Stromal cell of bone marrow (primary cell): ENCODE data around the gene EXD2.
"Not testable (repeated sequence)": the region's sequence is repeated elsewhere in the genome, so short reads cannot be mapped to it uniquely, and the experiment has no call there.

Source experiments
- DNase-seq: peaks from one replicate; pipeline ENCODE4 v3.0.0-alpha.2; 2012; ENCODE audit warnings: low read depth

Gene EXD2

GRCh38 chr14:69193721-69194120, 2.4 kb downstream of the EXD2 start:
- DNase-seq, result no peak

GRCh38 chr14:69199786-69200185, 8.5 kb downstream of the EXD2 start:
- DNase-seq, result no peak

- peak; percentile 8 for DNase-seq
Measured at GRCh38 chr14:69204753-69205152, 13.5 kb downstream of the EXD2 start.

GRCh38 chr14:69207435-69208041, 16.2 kb downstream of the EXD2 start:
- no peak for DNase-seq

- no peak for DNase-seq
Measured at GRCh38 chr14:69208666-69209065, 17.4 kb downstream of the EXD2 start.

- DNase-seq, result no peak
Measured at GRCh38 chr14:69214393-69214792, 23.1 kb downstream of the EXD2 start.

GRCh38 chr14:69217663-69218062, 26.4 kb downstream of the EXD2 start:
- DNase-seq, result not testable (repeated sequence)

- no peak for DNase-seq
Measured at GRCh38 chr14:69224946-69225345, 33.6 kb downstream of the EXD2 start.

GRCh38 chr14:69226178-69226577, 34.9 kb downstream of the EXD2 start:
- no peak for DNase-seq

- DNase-seq, result no peak
Measured at GRCh38 chr14:69226736-69227135, 35.4 kb downstream of the EXD2 start.

GRCh38 chr14:69231486-69231885, 40.2 kb downstream of the EXD2 start:
- no peak for DNase-seq

GRCh38 chr14:69232388-69232787, 41.1 kb downstream of the EXD2 start:
- no peak for DNase-seq

GRCh38 chr14:69234106-69234505, 42.8 kb downstream of the EXD2 start:
- DNase-seq, result no peak

- DNase-seq, result no peak
Measured at GRCh38 chr14:69235708-69236107, 44.4 kb downstream of the EXD2 start.

- no peak for DNase-seq
Measured at GRCh38 chr14:69237142-69237541, 45.8 kb downstream of the EXD2 start.

GRCh38 chr14:69237584-69237983, 46.3 kb downstream of the EXD2 start:
- DNase-seq, result no peak

- no peak for DNase-seq
Measured at GRCh38 chr14:69238883-69239282, 47.6 kb downstream of the EXD2 start.

GRCh38 chr14:69240527-69241173, 49.4 kb downstream of the EXD2 start:
- DNase-seq, result no peak

- DNase-seq, result no peak
Measured at GRCh38 chr14:69241577-69241976, 50.3 kb downstream of the EXD2 start.

- DNase-seq, result peak; percentile 65
Measured at GRCh38 chr14:69242311-69243224, 51.3 kb downstream of the EXD2 start.

GRCh38 chr14:69244946-69245345, 53.6 kb downstream of the EXD2 start:
- DNase-seq, result no peak

- no peak for DNase-seq
Measured at GRCh38 chr14:69246331-69246730, 55.0 kb downstream of the EXD2 start.
